GM06990 (cell line): ENCODE results near the gene MRPS14.
"Not testable (repeated sequence)": the region's sequence is repeated elsewhere in the genome, so short reads cannot be mapped to it uniquely, and the experiment has no call there.

ENCODE experiments used
- DNase-seq: peaks from one replicate; pipeline ENCODE4 v3.0.0-alpha.2; 2011; ENCODE audit not compliant: insufficient read length; ENCODE audit errors: extremely low read depth
- H3K27me3 ChIP-seq: replicated peaks from 2 replicates; pipeline ENCODE4 v1.6.0; 2011; ENCODE audit warnings: low read length; ENCODE audit not compliant: control insufficient read depth, insufficient read depth
- H3K36me3 ChIP-seq: 2 replicates; pipeline ENCODE4 v1.5.1; 2011; ENCODE audit warnings: low read length; ENCODE audit not compliant: control insufficient read depth, insufficient read depth
- H3K4me3 ChIP-seq: replicated peaks from 2 replicates; pipeline ENCODE4 v1.5.1; 2011; ENCODE audit warnings: low read depth, mild to moderate bottlenecking, control low read depth, low read length
- TF ChIP-seq, protein P1 (sequence below): IDR thresholded peaks from 2 replicates; pipeline ENCODE4 v1.5.1; 2011; ENCODE audit warnings: low read length, control low read depth, mild to moderate bottlenecking, inconsistent platforms; ENCODE audit not compliant: insufficient read depth, poor library complexity, severe bottlenecking

Gene MRPS14

DNA sequence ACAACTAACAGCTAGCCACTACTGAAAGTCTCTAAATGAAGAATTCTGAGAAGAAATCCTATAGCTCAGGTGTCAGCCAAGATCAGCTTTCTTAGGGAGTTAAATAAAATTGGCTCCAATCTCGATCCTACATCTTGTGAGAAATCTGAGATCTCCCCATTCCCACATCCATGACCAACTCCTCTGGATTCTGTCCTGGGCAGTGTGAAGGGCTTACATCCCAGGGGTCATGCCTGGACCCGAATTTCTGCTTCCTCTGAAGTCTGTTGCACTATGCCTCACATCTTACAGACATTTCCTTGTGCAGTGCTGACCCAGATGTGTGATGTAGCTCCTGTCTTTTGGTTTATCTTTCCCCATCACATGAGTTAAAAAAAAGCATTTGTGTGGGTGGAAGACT, 39.6 kb upstream of the MRPS14 start:
- no peaks in the 10 kb centered on the region for H3K27me3 ChIP-seq
- TF ChIP-seq, protein P1, sequence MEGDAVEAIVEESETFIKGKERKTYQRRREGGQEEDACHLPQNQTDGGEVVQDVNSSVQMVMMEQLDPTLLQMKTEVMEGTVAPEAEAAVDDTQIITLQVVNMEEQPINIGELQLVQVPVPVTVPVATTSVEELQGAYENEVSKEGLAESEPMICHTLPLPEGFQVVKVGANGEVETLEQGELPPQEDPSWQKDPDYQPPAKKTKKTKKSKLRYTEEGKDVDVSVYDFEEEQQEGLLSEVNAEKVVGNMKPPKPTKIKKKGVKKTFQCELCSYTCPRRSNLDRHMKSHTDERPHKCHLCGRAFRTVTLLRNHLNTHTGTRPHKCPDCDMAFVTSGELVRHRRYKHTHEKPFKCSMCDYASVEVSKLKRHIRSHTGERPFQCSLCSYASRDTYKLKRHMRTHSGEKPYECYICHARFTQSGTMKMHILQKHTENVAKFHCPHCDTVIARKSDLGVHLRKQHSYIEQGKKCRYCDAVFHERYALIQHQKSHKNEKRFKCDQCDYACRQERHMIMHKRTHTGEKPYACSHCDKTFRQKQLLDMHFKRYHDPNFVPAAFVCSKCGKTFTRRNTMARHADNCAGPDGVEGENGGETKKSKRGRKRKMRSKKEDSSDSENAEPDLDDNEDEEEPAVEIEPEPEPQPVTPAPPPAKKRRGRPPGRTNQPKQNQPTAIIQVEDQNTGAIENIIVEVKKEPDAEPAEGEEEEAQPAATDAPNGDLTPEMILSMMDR: no peak
- DNase-seq: no peak
- no peaks in the 10 kb centered on the region for H3K36me3 ChIP-seq
- H3K4me3 ChIP-seq: no peak overlapping the region

DNA sequence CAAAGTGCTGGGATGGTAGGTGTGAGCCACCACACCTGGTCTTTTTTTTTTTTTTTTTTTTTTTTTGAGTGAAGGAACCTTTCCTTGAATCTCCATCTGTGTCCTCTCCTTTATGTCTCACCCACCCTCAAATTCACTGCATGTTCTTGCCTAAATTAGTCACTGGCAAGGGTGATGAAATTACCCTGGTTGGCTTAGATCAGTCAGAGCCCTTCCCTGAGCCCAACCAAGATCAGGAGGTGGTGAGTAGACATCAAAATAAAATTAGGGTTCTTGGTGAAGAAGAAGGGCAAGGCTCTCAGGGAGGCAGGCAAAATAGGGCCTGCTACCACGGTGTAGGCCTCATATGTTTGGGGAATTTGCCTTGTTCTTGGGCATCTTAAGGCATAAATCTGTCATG, 39.1 kb upstream of the MRPS14 start:
- no peaks in the 10 kb centered on the region for H3K27me3 ChIP-seq
- H3K36me3 ChIP-seq: no peaks in the 10 kb centered on the region
- H3K4me3 ChIP-seq: no peak overlapping the region
- no peak for DNase-seq
- TF ChIP-seq, protein P1: no peak

DNA sequence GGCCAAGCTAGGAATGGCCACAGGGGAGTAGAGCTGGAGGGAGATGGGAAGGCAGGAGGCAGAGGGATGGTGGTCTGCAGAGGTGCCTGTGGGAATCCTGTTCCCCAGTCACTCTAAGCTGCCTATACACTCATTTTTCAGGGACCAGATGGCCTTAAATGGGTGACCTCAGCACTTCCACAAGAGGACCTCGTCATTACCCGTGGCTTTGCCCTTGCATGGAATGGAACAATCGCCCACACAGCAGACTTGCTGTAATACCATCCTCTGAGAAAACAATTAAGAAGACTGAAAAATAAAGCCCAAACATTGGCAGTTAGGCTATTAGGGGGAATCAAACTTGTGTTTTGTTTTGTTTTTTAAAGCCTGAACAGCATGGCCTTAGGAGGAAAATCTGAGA, 31.5 kb upstream of the MRPS14 start:
- Histone ChIP-seq H3K4me3 (no peak overlapping the region), H3K27me3 (no peaks in the 10 kb centered on the region), H3K36me3 (no peaks in the 10 kb centered on the region)
- no peak for DNase-seq
- TF ChIP-seq, protein P1: no peak

DNA sequence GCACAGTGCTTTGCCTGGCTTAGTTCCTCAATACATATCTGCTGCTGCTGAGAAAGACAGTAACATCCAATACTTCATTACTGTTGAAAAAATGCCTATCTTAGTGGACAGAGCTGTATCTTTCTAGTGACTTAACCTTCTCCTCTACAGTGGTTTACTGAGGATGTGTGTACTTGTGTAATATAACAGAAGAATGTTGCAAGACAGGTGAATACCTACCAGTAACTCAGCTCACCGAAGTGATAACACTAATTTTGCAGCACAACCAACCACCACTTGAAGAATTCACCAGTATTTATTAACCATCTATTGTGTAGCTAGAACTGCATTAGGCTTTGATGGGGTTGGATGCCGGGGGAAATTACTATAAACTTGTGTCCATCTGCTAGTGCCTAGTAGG, 27.8 kb upstream of the MRPS14 start:
- no peaks in the 10 kb centered on the region for H3K36me3 ChIP-seq
- TF ChIP-seq, protein P1: no peak
- no peak overlapping the region for H3K4me3 ChIP-seq
- DNase-seq: no peak
- no peaks in the 10 kb centered on the region for H3K27me3 ChIP-seq

DNA sequence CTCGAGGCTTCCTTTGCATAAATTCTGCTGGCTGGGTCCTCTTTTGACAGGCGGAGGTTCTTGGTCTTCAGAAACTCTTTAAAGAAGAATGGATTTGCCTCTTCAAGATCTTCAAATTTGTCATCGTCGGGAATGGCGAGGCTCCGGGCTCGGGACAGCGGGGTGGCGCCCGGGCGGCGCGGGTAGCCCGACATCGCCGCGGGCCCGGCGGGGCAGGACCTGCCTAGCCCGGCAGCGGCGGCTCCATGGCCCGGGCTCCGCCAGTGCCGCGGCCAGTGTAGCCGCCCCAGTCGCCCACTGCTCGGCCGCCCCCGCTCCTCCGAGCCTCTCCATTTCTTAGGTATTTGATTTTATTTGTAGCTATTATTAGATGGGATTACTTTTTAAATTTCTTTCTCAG, 22.3 kb upstream of the MRPS14 start:
- Histone ChIP-seq H3K36me3 (no peaks in the 10 kb centered on the region), H3K27me3 (no peaks in the 10 kb centered on the region), H3K4me3 (no peak overlapping the region)
- no peak for DNase-seq
- TF ChIP-seq, protein P1: no peak

DNA sequence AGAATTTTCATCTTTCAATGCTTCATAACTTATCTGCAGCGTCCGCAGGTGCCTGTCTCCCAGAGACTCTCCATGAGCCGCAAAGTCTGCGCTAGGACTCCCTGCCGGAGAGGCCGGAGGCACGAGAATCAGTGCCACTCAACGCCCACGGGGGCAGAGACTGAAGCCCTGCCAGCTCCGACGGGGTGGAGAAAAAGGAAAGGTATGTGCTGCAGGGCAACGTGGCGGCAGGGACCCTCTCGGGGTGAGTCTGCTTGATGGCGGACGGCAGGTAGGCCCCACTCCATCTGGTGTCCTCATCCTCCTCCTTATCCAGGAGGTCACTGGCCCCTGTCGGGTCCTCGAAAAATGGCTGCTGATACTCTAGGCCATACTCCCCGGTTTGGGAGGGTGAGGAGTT, 21.9 kb upstream of the MRPS14 start:
- TF ChIP-seq, protein P1: no peak
- no peak for DNase-seq
- H3K27me3 ChIP-seq: no peaks in the 10 kb centered on the region
- no peaks in the 10 kb centered on the region for H3K36me3 ChIP-seq
- H3K4me3 ChIP-seq: no peak overlapping the region

DNA sequence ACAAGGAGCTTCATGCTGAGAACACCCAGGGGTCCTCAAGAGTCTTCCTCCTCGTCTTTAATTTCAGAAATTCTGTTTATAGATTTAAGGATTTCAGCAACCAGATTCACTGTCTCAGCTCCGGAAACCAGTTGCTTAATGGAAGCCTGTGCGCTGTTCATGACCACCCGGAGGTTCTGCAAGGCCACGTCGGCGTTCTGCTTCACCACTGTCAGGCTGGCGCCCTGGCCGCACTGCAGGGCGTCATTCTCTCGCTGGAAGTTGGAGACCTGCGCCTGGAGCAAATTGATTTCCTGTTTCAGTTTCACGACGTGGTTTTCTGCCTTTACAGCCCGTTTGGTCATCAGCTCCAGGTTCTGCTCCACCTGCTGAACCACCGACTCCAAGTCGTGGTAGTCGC, 21.4 kb upstream of the MRPS14 start:
- not testable (repeated sequence) for H3K27me3 ChIP-seq, H3K36me3 ChIP-seq, DNase-seq, H3K4me3 ChIP-seq
